ENCODE measurements around the gene DSCAML1. TPM values are rescaled to one million over a fixed set of nuclear protein-coding genes. Genes with fewer than 3 reads are reported as not detected.

Gene DSCAML1
- total and polyA plus RNA-seq, 10 of the 15 experiments (the other 5 are each of a cell fraction or from before 2014, with no cell fraction given) = 0.03 to 0.18 (median 0.06) TPM; not detected in 1

DNA sequence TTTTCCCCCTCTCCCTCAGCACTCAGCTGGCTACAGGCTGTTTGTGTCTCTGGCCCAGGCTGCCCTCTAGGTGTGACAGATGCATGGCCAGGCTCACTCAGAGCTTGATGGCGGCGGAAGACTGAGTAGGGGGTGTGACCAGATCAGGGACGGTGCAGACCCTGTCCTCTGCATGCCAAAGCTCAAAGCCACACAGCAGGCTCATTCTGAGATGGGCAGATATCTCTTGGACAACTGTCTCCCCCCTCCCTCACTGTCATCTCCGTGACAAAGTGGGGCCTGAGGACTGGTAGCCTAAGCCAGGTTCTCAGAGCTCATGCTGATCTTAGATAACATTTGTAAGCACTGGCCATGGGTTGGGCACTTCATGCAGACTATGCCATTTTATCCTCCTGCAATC, 231.3 kb downstream of the DSCAML1 start:
- ATAC-seq = no peak
- RAD21 ChIA-PET (ENCODE audit: unreplicated experiment) = interaction anchor here (0.8 kb wide), 1 partner anchor 22 kb away, joined by 3 read pairs; no protein-coding TSS in a partner anchor
- Histone ChIP-seq H3K27me3 (replicated peaks in 1 of 2; ENCODE audit: control insufficient read depth in 2 of 2, insufficient read depth in 2 of 2, low read length in 1 of 2) (peaks cover 1 to 3% of the 10 kb centered on the region in 2 experiments; a peak in 2 of 4 replicates), H2AFZ (ENCODE audit: control insufficient read depth, low read depth, low read length) (no peak overlapping the region), H3K27ac (ENCODE audit: control insufficient read depth, insufficient read depth) (no peak overlapping the region), H3K4me1 (ENCODE audit: control insufficient read depth, insufficient read depth, low read length) (no peaks in the 10 kb centered on the region), H3K36me3 (ENCODE audit: control insufficient read depth in 2 of 2, insufficient read depth in 2 of 2, low read length in 1 of 2) (no peaks in the 10 kb centered on the region), H3K4me2 (ENCODE audit: control insufficient read depth, insufficient read depth) (no peak overlapping the region), H3K4me3 (no peak overlapping the region), H3K9ac (ENCODE audit: control insufficient read depth, insufficient read depth, low read length) (no peak overlapping the region), H4K20me1 (ENCODE audit: control insufficient read depth, insufficient read depth) (no peaks in the 10 kb centered on the region), H3K9me3 (replicated peaks; ENCODE audit: control insufficient read depth, insufficient read depth, low read length) (no peaks in the 10 kb centered on the region), H3K79me2 (ENCODE audit: control insufficient read depth, insufficient read depth, low read length) (no peaks in the 10 kb centered on the region)
- no peak for DNase-seq (ENCODE audit: low read depth, low spot score)
- no TSS peak for BruUV-seq (replicated peaks)
- POLR2A ChIA-PET = no interaction called here
- no peak for FAIRE-seq
- SMC1A ChIA-PET (ENCODE audit: uncharacterized antibody, unreplicated experiment) = interaction anchor here (1.0 kb wide), 1 partner anchor 11 kb away, joined by 3 read pairs; no protein-coding TSS in a partner anchor
- in situ Hi-C loops (cut with MboI) = no loop called here
- WGBS (ENCODE audit: insufficient coverage, insufficient replicate concordance, low lambda C conversion rate, missing lambda C conversion rate) = 26% methylated on average over 4 of the region's 4 CpGs
- CTCF ChIA-PET = interaction anchor here (0.7 to 2.1 kb wide), 4 partner anchors 49 to 197 kb away, joined by 3 to 10 read pairs (median 3); no protein-coding TSS in a partner anchor
- TF ChIP-seq SPI1 (IDR thresholded peaks at IDR 0.05; ENCODE audit: borderline replicate concordance, insufficient read depth, low read depth, low read length) = no peak
- TF ChIP-seq, protein P1, sequence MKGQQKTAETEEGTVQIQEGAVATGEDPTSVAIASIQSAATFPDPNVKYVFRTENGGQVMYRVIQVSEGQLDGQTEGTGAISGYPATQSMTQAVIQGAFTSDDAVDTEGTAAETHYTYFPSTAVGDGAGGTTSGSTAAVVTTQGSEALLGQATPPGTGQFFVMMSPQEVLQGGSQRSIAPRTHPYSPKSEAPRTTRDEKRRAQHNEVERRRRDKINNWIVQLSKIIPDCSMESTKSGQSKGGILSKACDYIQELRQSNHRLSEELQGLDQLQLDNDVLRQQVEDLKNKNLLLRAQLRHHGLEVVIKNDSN (IDR thresholded peaks at IDR 0.05; ENCODE audit: borderline replicate concordance, extremely low read length, insufficient read depth, low read depth, low read length) = no peak
- no peak for TF ChIP-seq CREB1 (IDR thresholded peaks at IDR 0.05; ENCODE audit: low read depth)
- TF ChIP-seq, protein P2, sequence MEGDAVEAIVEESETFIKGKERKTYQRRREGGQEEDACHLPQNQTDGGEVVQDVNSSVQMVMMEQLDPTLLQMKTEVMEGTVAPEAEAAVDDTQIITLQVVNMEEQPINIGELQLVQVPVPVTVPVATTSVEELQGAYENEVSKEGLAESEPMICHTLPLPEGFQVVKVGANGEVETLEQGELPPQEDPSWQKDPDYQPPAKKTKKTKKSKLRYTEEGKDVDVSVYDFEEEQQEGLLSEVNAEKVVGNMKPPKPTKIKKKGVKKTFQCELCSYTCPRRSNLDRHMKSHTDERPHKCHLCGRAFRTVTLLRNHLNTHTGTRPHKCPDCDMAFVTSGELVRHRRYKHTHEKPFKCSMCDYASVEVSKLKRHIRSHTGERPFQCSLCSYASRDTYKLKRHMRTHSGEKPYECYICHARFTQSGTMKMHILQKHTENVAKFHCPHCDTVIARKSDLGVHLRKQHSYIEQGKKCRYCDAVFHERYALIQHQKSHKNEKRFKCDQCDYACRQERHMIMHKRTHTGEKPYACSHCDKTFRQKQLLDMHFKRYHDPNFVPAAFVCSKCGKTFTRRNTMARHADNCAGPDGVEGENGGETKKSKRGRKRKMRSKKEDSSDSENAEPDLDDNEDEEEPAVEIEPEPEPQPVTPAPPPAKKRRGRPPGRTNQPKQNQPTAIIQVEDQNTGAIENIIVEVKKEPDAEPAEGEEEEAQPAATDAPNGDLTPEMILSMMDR (IDR thresholded peaks at IDR 0.05 in 2 of 3, conservative IDR thresholded peaks at IDR 0.05 in 1 of 3; ENCODE audit: control insufficient read depth in 2 of 3, extremely low read depth in 1 of 3, insufficient read depth in 1 of 3, low read depth in 3 of 3, low read length in 3 of 3) = 0 out of 6 replicates have a peak, but pooled peaks of 1 of the 3 experiments have one; percentile 0
- TF ChIP-seq MEF2B (IDR thresholded peaks at IDR 0.05; ENCODE audit: partially characterized antibody, poor library complexity, severe bottlenecking) = no peak
- TF ChIP-seq SMAD5 (IDR thresholded peaks at IDR 0.05; ENCODE audit: low read depth) = no peak
- intact Hi-C loops (cut with micrococcal nuclease; ENCODE audit: unreplicated experiment) = no loop called here

Data from GM12878 (cell line).